PFSK-1 (cell line): Measurements from ENCODE around the gene GADD45G.

Experiments used
- POLR2AphosphoS5 ChIP-seq: IDR thresholded peaks from 2 replicates; pipeline ENCODE4 v1.6.1; 2012; ENCODE audit warnings: low read depth, mild to moderate bottlenecking, control low read depth, low read length, moderate library complexity
- SIN3A ChIP-seq: IDR thresholded peaks from 2 replicates; pipeline ENCODE4 v1.6.1; 2012; ENCODE audit warnings: mild to moderate bottlenecking, low read length, moderate library complexity, borderline replicate concordance; ENCODE audit not compliant: insufficient read depth
- TAF1 ChIP-seq: IDR thresholded peaks from 2 replicates; pipeline ENCODE4 v1.6.1; 2012; ENCODE audit warnings: low read length, control low read depth, borderline replicate concordance; ENCODE audit not compliant: insufficient read depth
- TF ChIP-seq, protein P1 (sequence below), 2 experiments: IDR thresholded peaks; 2 replicates each; pipeline versions ENCODE4 v1.6.1 to v1.8.0; 2011 to 2012; ENCODE audit warnings: low read depth in 2 of 2, low read length in 2 of 2, control low read depth in 1 of 2, inconsistent platforms in 1 of 2, mild to moderate bottlenecking in 1 of 2, moderate library complexity in 1 of 2; ENCODE audit not compliant: insufficient read depth in 1 of 2

DNA sequence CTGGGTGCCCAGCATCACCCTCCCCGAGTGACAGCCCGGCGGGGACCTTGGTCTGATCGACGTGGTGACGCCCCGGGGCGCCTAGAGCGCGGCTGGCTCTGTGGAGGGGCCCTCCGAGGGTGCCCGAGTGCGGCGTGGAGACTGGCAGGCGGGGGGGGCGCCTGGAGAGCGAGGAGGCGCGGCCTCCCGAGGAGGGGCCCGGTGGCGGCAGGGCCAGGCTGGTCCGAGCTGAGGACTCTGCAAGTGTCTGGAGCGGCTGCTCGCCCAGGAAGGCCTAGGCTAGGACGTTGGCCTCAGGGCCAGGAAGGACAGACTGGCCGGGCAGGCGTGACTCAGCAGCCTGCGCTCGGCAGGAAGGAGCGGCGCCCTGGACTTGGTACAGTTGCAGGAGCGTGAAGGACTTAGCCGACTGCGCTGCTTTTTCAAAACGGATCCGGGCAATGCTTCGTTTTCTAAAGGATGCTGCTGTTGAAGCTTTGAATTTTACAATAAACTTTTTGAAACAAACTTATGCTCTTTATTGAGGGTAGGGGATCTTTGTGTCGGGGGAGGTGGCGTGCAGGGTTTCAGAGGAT, 1.3 kb downstream of the GADD45G start:
- TF ChIP-seq POLR2AphosphoS5 (no peak), TAF1 (no peak), SIN3A (no peak)
- TF ChIP-seq, protein P1, sequence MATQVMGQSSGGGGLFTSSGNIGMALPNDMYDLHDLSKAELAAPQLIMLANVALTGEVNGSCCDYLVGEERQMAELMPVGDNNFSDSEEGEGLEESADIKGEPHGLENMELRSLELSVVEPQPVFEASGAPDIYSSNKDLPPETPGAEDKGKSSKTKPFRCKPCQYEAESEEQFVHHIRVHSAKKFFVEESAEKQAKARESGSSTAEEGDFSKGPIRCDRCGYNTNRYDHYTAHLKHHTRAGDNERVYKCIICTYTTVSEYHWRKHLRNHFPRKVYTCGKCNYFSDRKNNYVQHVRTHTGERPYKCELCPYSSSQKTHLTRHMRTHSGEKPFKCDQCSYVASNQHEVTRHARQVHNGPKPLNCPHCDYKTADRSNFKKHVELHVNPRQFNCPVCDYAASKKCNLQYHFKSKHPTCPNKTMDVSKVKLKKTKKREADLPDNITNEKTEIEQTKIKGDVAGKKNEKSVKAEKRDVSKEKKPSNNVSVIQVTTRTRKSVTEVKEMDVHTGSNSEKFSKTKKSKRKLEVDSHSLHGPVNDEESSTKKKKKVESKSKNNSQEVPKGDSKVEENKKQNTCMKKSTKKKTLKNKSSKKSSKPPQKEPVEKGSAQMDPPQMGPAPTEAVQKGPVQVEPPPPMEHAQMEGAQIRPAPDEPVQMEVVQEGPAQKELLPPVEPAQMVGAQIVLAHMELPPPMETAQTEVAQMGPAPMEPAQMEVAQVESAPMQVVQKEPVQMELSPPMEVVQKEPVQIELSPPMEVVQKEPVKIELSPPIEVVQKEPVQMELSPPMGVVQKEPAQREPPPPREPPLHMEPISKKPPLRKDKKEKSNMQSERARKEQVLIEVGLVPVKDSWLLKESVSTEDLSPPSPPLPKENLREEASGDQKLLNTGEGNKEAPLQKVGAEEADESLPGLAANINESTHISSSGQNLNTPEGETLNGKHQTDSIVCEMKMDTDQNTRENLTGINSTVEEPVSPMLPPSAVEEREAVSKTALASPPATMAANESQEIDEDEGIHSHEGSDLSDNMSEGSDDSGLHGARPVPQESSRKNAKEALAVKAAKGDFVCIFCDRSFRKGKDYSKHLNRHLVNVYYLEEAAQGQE (IDR thresholded peaks at IDR 0.05; ENCODE audit: insufficient read depth in 1 of 2, low read depth in 2 of 2, low read length in 2 of 2), result no peak
